VCaP (cell line): ENCODE results near the gene CCR5.
A peak's percentile ranks its signal among the peaks of the same experiment; 100 is the strongest.

ENCODE experiments used
- H3K27ac ChIP-seq: fragments of 450-650 bp; 2 replicates; pipeline ENCODE4 v1.5.1; 2017
- CTCF ChIP-seq: fragments of 450-650 bp; conservative IDR thresholded peaks from 2 replicates; pipeline ENCODE4 v1.5.1; 2017; ENCODE audit warnings: mild to moderate bottlenecking, moderate library complexity

Gene CCR5

GRCh38 chr3:46359733-46360493, 10.8 kb upstream of the CCR5 start:
- no peak for TF ChIP-seq CTCF
- no peak overlapping the region for H3K27ac ChIP-seq

GRCh38 chr3:46360907-46361306, 9.8 kb upstream of the CCR5 start:
- H3K27ac ChIP-seq = no peak overlapping the region
- TF ChIP-seq CTCF = no peak

DNA sequence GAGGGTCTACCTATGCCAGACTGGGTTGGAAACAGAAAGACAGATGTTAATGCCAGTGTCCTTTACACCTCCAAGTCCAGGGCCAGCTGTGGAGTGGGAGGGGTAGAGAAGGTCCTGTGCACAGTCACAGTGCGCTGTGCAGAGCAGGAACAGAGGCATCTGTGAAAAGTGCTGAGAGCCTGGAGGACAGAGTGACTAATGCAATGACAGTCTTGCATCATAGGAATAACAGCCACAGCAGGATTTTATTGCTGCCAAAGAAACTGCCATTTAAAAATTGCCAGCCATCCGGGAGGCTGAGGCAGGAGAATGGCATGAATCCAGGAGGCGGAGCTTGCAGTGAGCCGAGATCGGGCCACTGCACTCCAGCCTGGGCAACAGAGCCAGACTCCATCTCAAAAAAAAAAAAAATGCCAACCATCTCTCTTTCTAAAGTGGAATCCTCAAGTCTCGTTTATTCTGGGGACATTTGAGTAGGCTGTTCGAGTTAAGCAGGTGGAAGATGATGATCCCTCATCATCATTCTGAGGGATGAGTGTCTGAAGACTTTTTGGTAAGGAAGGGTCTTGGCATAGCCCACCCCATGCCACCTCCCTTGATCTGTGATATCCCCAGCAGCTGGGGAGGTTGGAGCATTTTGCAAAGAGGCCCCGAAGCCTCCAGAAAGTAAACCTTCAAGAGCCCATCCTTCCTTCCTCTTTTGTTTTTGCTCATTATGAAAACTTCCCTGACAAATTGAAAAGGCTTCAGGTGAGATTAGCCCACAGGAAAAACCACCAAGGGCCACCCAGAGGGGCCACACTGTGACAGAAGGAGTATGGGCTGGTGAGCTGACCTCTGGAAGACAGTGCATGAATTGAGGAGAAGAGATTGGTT, 9.1 kb upstream of the CCR5 start:
- TF ChIP-seq CTCF = no peak
- H3K27ac ChIP-seq = no peak overlapping the region; the same call in 1 of the 2 replicates

GRCh38 chr3:46365041-46365440, 5.7 kb upstream of the CCR5 start:
- no peak for TF ChIP-seq CTCF
- no peak overlapping the region for H3K27ac ChIP-seq

GRCh38 chr3:46365737-46366524, 4.8 kb upstream of the CCR5 start:
- H3K27ac ChIP-seq = no peak overlapping the region
- TF ChIP-seq CTCF = no peak

DNA sequence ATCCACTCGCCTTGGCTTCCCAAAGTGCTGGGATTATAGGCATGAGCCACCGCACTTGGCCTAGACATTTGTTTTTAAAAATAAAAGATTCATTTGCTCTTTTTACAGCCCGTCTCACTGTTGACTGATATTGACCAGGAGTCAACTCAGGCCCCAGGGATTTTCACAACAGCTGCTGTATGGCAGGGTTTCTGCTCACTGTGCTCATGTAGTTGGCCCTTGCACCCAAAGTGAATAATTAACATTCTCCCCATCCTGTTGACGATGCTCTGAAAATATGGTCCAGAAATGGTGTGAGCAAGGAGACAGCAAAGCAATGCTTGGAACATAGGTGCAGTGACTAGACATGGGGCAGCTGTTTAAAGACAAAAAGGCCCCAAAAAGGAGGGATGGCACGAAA, 2.9 kb upstream of the CCR5 start:
- no peak overlapping the region for H3K27ac ChIP-seq
- no peak for TF ChIP-seq CTCF

DNA sequence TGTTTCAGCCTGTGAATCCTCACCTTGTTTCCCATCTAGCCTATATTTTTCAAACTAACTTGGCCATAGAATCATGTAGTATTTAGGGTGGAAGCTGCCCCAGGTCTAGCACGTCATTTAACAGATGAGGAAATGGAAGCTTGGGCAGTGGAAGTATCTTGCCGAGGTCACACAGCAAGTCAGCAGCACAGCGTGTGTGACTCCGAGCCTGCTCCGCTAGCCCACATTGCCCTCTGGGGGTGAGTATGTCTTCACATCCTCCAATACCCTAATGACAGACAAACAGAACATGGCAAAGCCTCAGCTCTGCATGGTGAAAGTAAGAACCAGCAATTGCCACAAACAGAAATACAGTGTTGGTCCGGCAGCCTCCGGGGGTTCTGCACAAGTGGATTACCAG, 2.2 kb upstream of the CCR5 start:
- peak; percentile 63 for TF ChIP-seq CTCF
- peak overlapping the region; percentile 68; the same call in 1 of the 2 replicates for H3K27ac ChIP-seq
